IMR-90 (cell line): ENCODE measurements around the gene ING3. TPM values are rescaled to one million over a fixed set of nuclear protein-coding genes. Genes with fewer than 3 reads are reported as not detected.

Source experiments
- ATAC-seq: fragments of 200-7000 bp; cut with Tn5 transposase; 2 replicates; pipeline ENCODE4 v1.9.1; 2020; ENCODE audit warnings: low read depth, mild to moderate bottlenecking, moderate library complexity
- BruUV-seq: library from RNA; stranded (reverse); fragments of 400-500 nt; replicated peaks from 2 replicates; lab custom pipeline; 2021; lab: Mats Ljungman, UMichigan
- CTCF ChIA-PET: fragments of 300-600 bp; formaldehyde crosslinking; extraction: SDS; loops from one replicate; lab custom pipeline; 2021; ENCODE audit warnings: antibody characterized with exemption; lab: Yijun Ruan, JAX
- POLR2A ChIA-PET: fragments of 300-600 bp; sonication (Branson Sonifier 250); formaldehyde crosslinking; loops from one replicate; lab custom pipeline; 2022; ENCODE audit warnings: antibody characterized with exemption; ENCODE audit not compliant: unreplicated experiment; lab: Charles Lee
- DNase-seq: peaks from one replicate; pipeline ENCODE4 v3.0.0; 2013
- H2AFZ ChIP-seq: replicated peaks from 2 replicates; pipeline ENCODE3; 2013; ENCODE audit warnings: low read length, mild to moderate bottlenecking; ENCODE audit not compliant: poor library complexity
- H2AK5ac ChIP-seq: 2 replicates; pipeline ENCODE4 v1.6.1; 2013; ENCODE audit warnings: low read depth, low read length, inconsistent platforms
- H2AK9ac ChIP-seq: replicated peaks from 2 replicates; pipeline ENCODE3; 2013; ENCODE audit warnings: mild to moderate bottlenecking, low read depth, low read length, moderate library complexity; ENCODE audit not compliant: poor library complexity
- H2BK120ac ChIP-seq: 2 replicates; pipeline ENCODE4 v1.6.1; 2013; ENCODE audit warnings: low read depth, low read length, inconsistent platforms
- H2BK15ac ChIP-seq: 3 replicates; pipeline ENCODE4 v1.6.1; 2013; ENCODE audit warnings: low read depth, low read length, inconsistent platforms
- H2BK20ac ChIP-seq: 2 replicates; pipeline ENCODE4 v1.6.1; 2013; ENCODE audit warnings: low read depth, mild to moderate bottlenecking, inconsistent platforms, low read length, moderate library complexity
- H2BK5ac ChIP-seq: 2 replicates; pipeline ENCODE4 v1.6.1; 2013; ENCODE audit warnings: mild to moderate bottlenecking, low read depth, low read length, inconsistent platforms; ENCODE audit not compliant: poor library complexity, severe bottlenecking
- H3K14ac ChIP-seq: replicated peaks from 2 replicates; pipeline ENCODE4 v1.6.1; 2013; ENCODE audit warnings: low read depth, low read length, inconsistent platforms
- H3K18ac ChIP-seq: 2 replicates; pipeline ENCODE4 v1.6.1; 2013; ENCODE audit warnings: low read depth, low read length, control low read depth
- H3K23ac ChIP-seq: 2 replicates; pipeline ENCODE4 v1.6.1; 2013; ENCODE audit warnings: low read depth, low read length, inconsistent platforms
- H3K27ac ChIP-seq: 2 replicates; pipeline ENCODE4 v1.5.1; 2013; ENCODE audit warnings: mild to moderate bottlenecking, control low read depth, low read length; ENCODE audit not compliant: insufficient read depth
- H3K27me3 ChIP-seq: 2 replicates; pipeline ENCODE4 v1.6.1; 2013; ENCODE audit warnings: low read length; ENCODE audit not compliant: control insufficient read depth, insufficient read depth
- H3K36me3 ChIP-seq: 2 replicates; pipeline ENCODE4 v1.6.1; 2013; ENCODE audit warnings: low read length, mixed read lengths; ENCODE audit not compliant: control insufficient read depth, insufficient read depth
- H3K4ac ChIP-seq: 2 replicates; pipeline ENCODE4 v1.6.1; 2013; ENCODE audit warnings: low read depth, low read length, inconsistent platforms
- H3K4me1 ChIP-seq: 2 replicates; pipeline ENCODE4 v1.6.1; 2013; ENCODE audit warnings: low read length, mixed read lengths; ENCODE audit not compliant: control insufficient read depth, insufficient read depth
- H3K4me2 ChIP-seq: 2 replicates; pipeline ENCODE4 v1.6.1; 2013; ENCODE audit warnings: low read depth, mild to moderate bottlenecking, control low read depth, low read length, moderate library complexity
- H3K4me3 ChIP-seq: 2 replicates; pipeline ENCODE4 v1.5.1; 2013; ENCODE audit warnings: low read depth, mild to moderate bottlenecking, control low read depth, low read length, moderate library complexity; ENCODE audit not compliant: insufficient read depth
- H3K56ac ChIP-seq: 2 replicates; pipeline ENCODE4 v1.6.1; 2013; ENCODE audit warnings: low read length, inconsistent platforms; ENCODE audit not compliant: insufficient read depth; ENCODE audit errors: extremely low read depth
- H3K79me1 ChIP-seq, 2 experiments: 2 replicates each; pipeline ENCODE4 v1.6.1; 2013; ENCODE audit warnings: low read length in 2 of 2, inconsistent platforms in 1 of 2, low read depth in 1 of 2
- H3K9ac ChIP-seq: 2 replicates; pipeline ENCODE4 v1.6.1; 2013; ENCODE audit warnings: low read depth, low read length, control low read depth
- H3K9me1 ChIP-seq: 2 replicates; pipeline ENCODE4 v1.6.1; 2013; ENCODE audit warnings: low read length, inconsistent platforms; ENCODE audit not compliant: insufficient read depth
- H3K9me3 ChIP-seq: 2 replicates; pipeline ENCODE4 v1.6.1; 2013; ENCODE audit warnings: low read length; ENCODE audit not compliant: control insufficient read depth, insufficient read depth
- H4K20me1 ChIP-seq: 2 replicates; pipeline ENCODE4 v1.6.1; 2013; ENCODE audit warnings: low read length, inconsistent platforms; ENCODE audit not compliant: insufficient read depth
- H4K5ac ChIP-seq: 2 replicates; pipeline ENCODE4 v1.6.1; 2013; ENCODE audit warnings: mild to moderate bottlenecking, low read depth, low read length, control low read depth
- H4K8ac ChIP-seq, 2 experiments: 2 replicates each; pipeline ENCODE4 v1.6.1; 2013; ENCODE audit warnings: low read depth in 2 of 2, low read length in 2 of 2, control low read depth in 1 of 2, inconsistent platforms in 1 of 2
- H4K91ac ChIP-seq: 2 replicates; pipeline ENCODE4 v1.6.1; 2013; ENCODE audit warnings: low read depth, low read length, inconsistent platforms; ENCODE audit not compliant: insufficient read depth
- CEBPB ChIP-seq: IDR thresholded peaks from 2 replicates; pipeline ENCODE4 v1.6.1; 2012; ENCODE audit warnings: low read depth, low read length, improper control_type of control experiment
- CHD1 ChIP-seq: IDR thresholded peaks from 2 replicates; pipeline ENCODE4 v1.6.1; 2012; ENCODE audit warnings: low read depth, low read length, improper control_type of control experiment
- FOS ChIP-seq: fragments of 150-350 bp; IDR thresholded peaks from 2 replicates; pipeline ENCODE4 v1.6.1; 2016; ENCODE audit warnings: low read depth, low read length
- MXI1 ChIP-seq: IDR thresholded peaks from 2 replicates; pipeline ENCODE4 v1.6.1; 2012; ENCODE audit warnings: low read depth, mild to moderate bottlenecking, low read length, moderate library complexity, borderline replicate concordance
- NFE2L2 ChIP-seq: fragments of 150-350 bp; IDR thresholded peaks from 2 replicates; pipeline ENCODE4 v1.6.1; 2016; ENCODE audit warnings: low read depth, mild to moderate bottlenecking, low read length
- POLR2A ChIP-seq: IDR thresholded peaks from 2 replicates; pipeline ENCODE4 v1.6.1; 2012; ENCODE audit warnings: mild to moderate bottlenecking, low read depth, low read length
- SMC3 ChIP-seq: fragments of 150-350 bp; IDR thresholded peaks from 2 replicates; pipeline ENCODE4 v1.6.1; 2016; ENCODE audit warnings: low read depth, mild to moderate bottlenecking, antibody characterized with exemption, low read length, moderate library complexity
- WGBS, 2 experiments: methylation state at CpG; one replicate each; pipeline versions ENCODE4 v1.1.5 to v1.1.7; 2013; ENCODE audit warnings: missing lambda C conversion rate in 2 of 2; ENCODE audit not compliant: insufficient read length in 1 of 2; ENCODE audit errors: extremely low coverage in 2 of 2; 5-methylcytosine and 5-hydroxymethylcytosine counted together
- dilution Hi-C: fragments of 300-500 bp; cut with HindIII; formaldehyde crosslinking; loops from one replicate; pipeline ENCODE4 v1.14.3; 2018; ENCODE audit warnings: low sequenced_read_pairs; ENCODE audit not compliant: unreplicated experiment
- in situ Hi-C: fragments of 300-500 bp; cut with MboI; formaldehyde crosslinking; loops from 3 replicates; pipeline ENCODE4 v1.14.3; 2019; ENCODE audit warnings: low sequenced_read_pairs, inconsistent platforms, mixed read lengths
- intact Hi-C: fragments of 100-400 bp; cut with micrococcal nuclease; formaldehyde crosslinking; loops from 2 replicates; pipeline ENCODE4 v1.10.0; 2022
- polyA plus RNA-seq, 3 experiments: library from polyadenylated mRNA; depleted of rRNA; stranded (reverse); fragments of >200 nt; gene quantifications; 2 replicates each; pipeline ENCODE4 v1.2.3, GENCODE V29; 2012; ENCODE audit warnings: low replicate concordance in 1 of 3
- total RNA-seq: library from RNA; depleted of rRNA; stranded (reverse); fragments of >200 nt; gene quantifications from 2 replicates; pipeline ENCODE4 v1.2.3, GENCODE V29; 2012
- TF ChIP-seq, protein P1 (sequence below): conservative IDR thresholded peaks from 2 replicates; pipeline ENCODE4 v1.5.1; 2012; ENCODE audit warnings: mild to moderate bottlenecking, low read depth, low read length, improper control_type of control experiment
- TF ChIP-seq, protein P2 (sequence below): fragments of 150-350 bp; IDR thresholded peaks from 2 replicates; pipeline ENCODE4 v1.6.1; 2017; ENCODE audit warnings: mild to moderate bottlenecking, antibody characterized with exemption, low read length, low read depth
- TF ChIP-seq, protein P3 (sequence below): fragments of 150-350 bp; IDR thresholded peaks from 2 replicates; pipeline ENCODE4 v1.6.1; 2016; ENCODE audit warnings: low read depth, mild to moderate bottlenecking, low read length, moderate library complexity, borderline replicate concordance

Gene ING3
- total and polyA plus RNA-seq, 2 of the 4 experiments (the other 2 are of a cell fraction) = 7.2 to 11.3 TPM

- in situ Hi-C loops = no loop called here
- Histone ChIP-seq H3K56ac (no peak overlapping the region), H4K5ac (peak overlapping the region; percentile 40; the same call in 1 of the 2 replicates), H2AK5ac (peak overlapping the region; percentile 29; the same call in 1 of the 2 replicates), H3K9me3 (no peaks in the 10 kb centered on the region), H2BK120ac (peak overlapping the region; percentile 67; the same call in 1 of the 2 replicates), H3K27ac (peak overlapping the region; percentile 41; the same call in 1 of the 2 replicates), H4K20me1 (peaks cover 3% of the 10 kb centered on the region; the same call in 1 of the 2 replicates), H2AK9ac (no peak overlapping the region), H3K4ac (peak overlapping the region; percentile 77), H2AFZ (no peak overlapping the region), H3K14ac (0 out of 2 replicates have a peak overlapping the region, but pooled peaks have one; percentile 15), H2BK20ac (peak overlapping the region; percentile 18; the same call in 1 of the 2 replicates), H3K36me3 (peaks cover 2% of the 10 kb centered on the region; the same call in 1 of the 2 replicates), H3K79me1 (peaks cover 5 to 53% of the 10 kb centered on the region in 2 experiments), H3K23ac (peak overlapping the region; percentile 41; the same call in 1 of the 2 replicates), H3K4me1 (peaks cover 10% of the 10 kb centered on the region), H3K9me1 (peaks cover 10% of the 10 kb centered on the region), H4K8ac (peak overlapping the region in 1 of 2 experiments; percentile 39; a peak in 1 of 4 replicates), H2BK15ac (peak overlapping the region; percentile 35; the same call in 1 of the 3 replicates), H4K91ac (0 out of 2 replicates have a peak overlapping the region, but pooled peaks have one; percentile 12), H3K4me2 (peak overlapping the region; percentile 75), H2BK5ac (peak overlapping the region; percentile 61), H3K9ac (no peak overlapping the region), H3K27me3 (no peaks in the 10 kb centered on the region), H3K4me3 (no peak overlapping the region), H3K18ac (peak overlapping the region; percentile 75)
- WGBS, 2 experiments = no CpG with 5 or more reads among the region's 2 CpGs
- no TSS peak for BruUV-seq
- dilution Hi-C loops = no loop called here
- intact Hi-C loops = loop anchor here (2.0 kb wide), 1 partner anchor 14 kb away; no protein-coding TSS in a partner anchor
- ATAC-seq (peak; percentile 72), DNase-seq (peak; percentile 87)
- peak; percentile 66; the same call in 1 of the 2 replicates for TF ChIP-seq CEBPB
- TF ChIP-seq, protein P1, sequence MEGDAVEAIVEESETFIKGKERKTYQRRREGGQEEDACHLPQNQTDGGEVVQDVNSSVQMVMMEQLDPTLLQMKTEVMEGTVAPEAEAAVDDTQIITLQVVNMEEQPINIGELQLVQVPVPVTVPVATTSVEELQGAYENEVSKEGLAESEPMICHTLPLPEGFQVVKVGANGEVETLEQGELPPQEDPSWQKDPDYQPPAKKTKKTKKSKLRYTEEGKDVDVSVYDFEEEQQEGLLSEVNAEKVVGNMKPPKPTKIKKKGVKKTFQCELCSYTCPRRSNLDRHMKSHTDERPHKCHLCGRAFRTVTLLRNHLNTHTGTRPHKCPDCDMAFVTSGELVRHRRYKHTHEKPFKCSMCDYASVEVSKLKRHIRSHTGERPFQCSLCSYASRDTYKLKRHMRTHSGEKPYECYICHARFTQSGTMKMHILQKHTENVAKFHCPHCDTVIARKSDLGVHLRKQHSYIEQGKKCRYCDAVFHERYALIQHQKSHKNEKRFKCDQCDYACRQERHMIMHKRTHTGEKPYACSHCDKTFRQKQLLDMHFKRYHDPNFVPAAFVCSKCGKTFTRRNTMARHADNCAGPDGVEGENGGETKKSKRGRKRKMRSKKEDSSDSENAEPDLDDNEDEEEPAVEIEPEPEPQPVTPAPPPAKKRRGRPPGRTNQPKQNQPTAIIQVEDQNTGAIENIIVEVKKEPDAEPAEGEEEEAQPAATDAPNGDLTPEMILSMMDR = no peak
- TF ChIP-seq FOS = peak; percentile 60
- no peak for TF ChIP-seq POLR2A
- TF ChIP-seq, protein P2, sequence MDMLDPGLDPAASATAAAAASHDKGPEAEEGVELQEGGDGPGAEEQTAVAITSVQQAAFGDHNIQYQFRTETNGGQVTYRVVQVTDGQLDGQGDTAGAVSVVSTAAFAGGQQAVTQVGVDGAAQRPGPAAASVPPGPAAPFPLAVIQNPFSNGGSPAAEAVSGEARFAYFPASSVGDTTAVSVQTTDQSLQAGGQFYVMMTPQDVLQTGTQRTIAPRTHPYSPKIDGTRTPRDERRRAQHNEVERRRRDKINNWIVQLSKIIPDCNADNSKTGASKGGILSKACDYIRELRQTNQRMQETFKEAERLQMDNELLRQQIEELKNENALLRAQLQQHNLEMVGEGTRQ = peak; percentile 4; the same call in 1 of the 2 replicates
- TF ChIP-seq NFE2L2 = no peak
- TF ChIP-seq, protein P3, sequence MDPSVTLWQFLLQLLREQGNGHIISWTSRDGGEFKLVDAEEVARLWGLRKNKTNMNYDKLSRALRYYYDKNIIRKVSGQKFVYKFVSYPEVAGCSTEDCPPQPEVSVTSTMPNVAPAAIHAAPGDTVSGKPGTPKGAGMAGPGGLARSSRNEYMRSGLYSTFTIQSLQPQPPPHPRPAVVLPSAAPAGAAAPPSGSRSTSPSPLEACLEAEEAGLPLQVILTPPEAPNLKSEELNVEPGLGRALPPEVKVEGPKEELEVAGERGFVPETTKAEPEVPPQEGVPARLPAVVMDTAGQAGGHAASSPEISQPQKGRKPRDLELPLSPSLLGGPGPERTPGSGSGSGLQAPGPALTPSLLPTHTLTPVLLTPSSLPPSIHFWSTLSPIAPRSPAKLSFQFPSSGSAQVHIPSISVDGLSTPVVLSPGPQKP = no peak
- TF ChIP-seq MXI1 = no peak
- no peak for TF ChIP-seq CHD1
- no peak for TF ChIP-seq SMC3
- POLR2A ChIA-PET = no interaction called here
- CTCF ChIA-PET = interaction anchor here (0.5 to 1.2 kb wide), 5 partner anchors 15 to 111 kb away, joined by 3 to 4 read pairs (median 4); no protein-coding TSS in a partner anchor
Measured at GRCh38 chr7:121016966-121017365, 66.4 kb downstream of the ING3 start.
